VCaP (cell line): ENCODE data around the gene LAMA3.

Experiments used
- H3K27ac ChIP-seq: fragments of 450-650 bp; 2 replicates; pipeline ENCODE4 v1.5.1; 2017
- TF ChIP-seq, protein P1 (sequence below): fragments of 450-650 bp; conservative IDR thresholded peaks from 2 replicates; pipeline ENCODE4 v1.5.1; 2017; ENCODE audit warnings: mild to moderate bottlenecking, moderate library complexity

LAMA3 gene

DNA sequence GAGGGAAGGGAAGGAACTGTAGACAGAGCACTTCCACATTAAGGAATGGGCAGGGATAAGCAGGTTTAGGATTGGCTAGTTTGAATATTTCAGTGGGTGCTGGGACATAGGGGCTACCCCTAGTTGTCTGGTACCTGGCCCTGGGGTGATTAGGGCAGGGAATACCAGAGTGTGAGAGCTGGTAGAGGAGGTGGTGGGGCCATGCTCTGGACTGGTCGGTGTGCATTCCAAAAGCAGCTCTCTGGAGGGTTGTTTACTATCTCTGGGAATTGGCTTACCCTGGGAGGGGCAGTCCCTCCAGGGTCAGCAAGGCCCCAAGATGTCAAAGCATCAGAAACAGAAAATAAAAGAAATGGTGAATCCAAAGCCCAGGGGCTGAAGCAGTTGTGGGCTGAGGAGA is 103.8 kb downstream of the LAMA3 start:
- TF ChIP-seq, protein P1, sequence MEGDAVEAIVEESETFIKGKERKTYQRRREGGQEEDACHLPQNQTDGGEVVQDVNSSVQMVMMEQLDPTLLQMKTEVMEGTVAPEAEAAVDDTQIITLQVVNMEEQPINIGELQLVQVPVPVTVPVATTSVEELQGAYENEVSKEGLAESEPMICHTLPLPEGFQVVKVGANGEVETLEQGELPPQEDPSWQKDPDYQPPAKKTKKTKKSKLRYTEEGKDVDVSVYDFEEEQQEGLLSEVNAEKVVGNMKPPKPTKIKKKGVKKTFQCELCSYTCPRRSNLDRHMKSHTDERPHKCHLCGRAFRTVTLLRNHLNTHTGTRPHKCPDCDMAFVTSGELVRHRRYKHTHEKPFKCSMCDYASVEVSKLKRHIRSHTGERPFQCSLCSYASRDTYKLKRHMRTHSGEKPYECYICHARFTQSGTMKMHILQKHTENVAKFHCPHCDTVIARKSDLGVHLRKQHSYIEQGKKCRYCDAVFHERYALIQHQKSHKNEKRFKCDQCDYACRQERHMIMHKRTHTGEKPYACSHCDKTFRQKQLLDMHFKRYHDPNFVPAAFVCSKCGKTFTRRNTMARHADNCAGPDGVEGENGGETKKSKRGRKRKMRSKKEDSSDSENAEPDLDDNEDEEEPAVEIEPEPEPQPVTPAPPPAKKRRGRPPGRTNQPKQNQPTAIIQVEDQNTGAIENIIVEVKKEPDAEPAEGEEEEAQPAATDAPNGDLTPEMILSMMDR: no peak
- no peak overlapping the region for H3K27ac ChIP-seq

DNA sequence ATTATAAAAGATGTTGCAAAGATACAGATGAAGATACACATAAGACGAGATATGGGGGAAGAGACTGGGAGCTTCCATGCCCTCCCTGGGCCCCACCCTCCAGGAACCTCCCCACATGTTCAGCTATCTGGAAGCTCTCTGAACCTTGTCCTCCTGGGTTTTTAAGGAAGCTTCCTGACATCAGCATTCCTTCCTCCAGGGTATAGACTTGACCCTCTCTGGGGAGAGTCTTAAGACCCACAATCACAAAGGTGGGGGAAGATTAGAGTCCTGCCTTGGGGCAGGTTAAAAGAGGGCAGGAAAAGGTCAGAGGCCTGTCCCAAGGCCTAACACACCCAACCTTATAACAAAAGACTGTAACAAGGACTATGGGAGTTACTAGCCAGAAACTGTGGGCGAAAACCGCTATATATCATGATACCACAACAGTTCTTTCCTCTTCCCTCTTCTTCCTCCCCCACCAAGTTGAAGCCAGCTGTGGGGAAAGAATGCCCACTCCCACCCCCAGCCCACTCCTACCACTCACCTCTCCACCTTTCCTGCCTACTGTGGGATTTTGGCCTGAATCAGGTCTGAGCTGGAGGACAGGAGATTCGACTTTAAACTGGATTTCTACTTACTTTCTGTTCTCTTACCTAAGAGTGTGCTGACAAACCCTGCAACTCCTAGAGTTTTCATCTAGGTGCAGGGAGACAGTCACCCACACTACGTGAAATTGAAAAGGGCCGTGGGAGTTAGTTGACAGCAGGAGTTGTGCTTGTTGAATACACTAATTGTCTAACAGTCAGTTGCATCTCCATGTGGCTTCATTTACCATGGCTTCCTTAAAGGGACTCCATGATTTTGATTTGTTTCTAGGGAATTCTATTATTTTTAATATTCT is 105.0 kb downstream of the LAMA3 start:
- TF ChIP-seq, protein P1: no peak
- no peak overlapping the region for H3K27ac ChIP-seq

DNA sequence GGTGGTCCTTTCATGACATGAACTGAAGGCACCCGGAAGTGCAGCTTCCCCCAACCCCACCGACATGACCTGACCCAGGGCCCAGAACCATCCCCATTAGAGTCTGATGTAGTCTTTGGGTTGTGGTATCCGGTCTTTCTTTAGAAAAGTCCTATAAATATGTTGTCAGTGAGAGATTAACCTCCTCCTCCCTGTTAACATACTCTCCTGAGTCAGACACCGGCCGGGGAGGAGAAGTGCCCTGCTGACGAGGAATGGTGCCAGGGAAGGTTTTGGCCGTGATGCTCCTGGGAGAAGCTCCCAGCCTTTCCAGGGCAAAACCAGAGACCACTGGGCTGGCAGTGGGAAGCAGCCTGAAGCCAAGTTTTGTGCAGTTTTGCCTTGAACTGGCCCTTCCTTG is 109.0 kb downstream of the LAMA3 start:
- no peak overlapping the region for H3K27ac ChIP-seq
- TF ChIP-seq, protein P1: no peak

DNA sequence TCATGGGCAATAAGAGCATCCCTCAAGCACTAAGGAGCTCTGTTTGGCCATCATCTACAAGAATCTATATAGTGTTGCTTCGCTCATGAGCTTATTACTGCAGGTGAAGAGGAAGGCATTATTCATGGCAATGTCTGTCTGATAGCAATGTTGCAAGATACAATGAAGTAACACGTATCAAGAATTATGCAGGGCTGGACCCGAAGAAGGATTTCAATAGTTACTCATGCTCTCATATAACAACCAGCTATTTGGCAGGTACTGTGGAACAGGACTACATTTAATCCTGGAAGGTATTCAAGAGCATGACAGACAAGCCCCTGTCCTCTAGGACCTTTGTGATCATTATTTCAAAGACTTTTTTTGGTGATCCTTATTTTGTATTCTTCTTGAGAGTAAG is 109.6 kb downstream of the LAMA3 start:
- TF ChIP-seq, protein P1: no peak
- H3K27ac ChIP-seq: no peak overlapping the region

DNA sequence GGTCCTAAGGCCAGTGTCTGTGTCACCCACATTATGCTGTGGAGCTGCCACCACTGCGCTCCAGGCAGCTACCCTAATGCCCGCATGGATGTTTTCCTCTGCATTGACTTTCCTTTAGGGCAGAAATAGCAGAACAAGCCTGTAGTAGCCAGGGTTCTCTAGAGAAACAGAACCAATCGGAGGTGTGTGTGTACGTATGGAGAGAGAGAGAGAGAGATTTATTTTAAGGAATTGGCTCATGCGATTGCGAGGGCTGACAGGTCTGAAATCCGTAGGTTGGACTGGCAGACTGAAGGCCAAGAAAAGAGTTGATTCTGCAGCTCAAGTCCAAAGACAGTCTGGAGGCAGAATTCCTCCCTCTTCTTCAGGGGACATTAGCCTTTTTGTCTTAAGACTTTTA is 110.3 kb downstream of the LAMA3 start:
- no peak overlapping the region for H3K27ac ChIP-seq
- TF ChIP-seq, protein P1: no peak

DNA sequence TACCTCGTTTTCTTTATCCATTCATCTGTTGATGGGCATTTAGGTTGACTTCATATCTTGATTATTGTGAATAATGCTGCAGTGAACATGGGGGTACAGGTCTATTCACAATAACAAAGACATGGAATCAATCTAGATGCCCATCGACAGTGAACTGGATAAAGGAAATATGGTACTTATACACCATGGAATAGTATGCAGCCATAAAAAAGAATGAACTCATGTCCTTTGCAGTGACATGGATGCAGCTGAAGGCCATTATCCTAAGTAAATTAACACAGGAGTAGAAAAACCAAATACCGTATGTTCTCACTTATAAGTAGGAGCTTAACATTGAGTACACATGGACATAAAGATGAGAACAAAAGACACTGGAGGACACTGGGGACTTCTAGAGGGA is 111.6 kb downstream of the LAMA3 start:
- H3K27ac ChIP-seq: no peak overlapping the region
- TF ChIP-seq, protein P1: no peak

DNA sequence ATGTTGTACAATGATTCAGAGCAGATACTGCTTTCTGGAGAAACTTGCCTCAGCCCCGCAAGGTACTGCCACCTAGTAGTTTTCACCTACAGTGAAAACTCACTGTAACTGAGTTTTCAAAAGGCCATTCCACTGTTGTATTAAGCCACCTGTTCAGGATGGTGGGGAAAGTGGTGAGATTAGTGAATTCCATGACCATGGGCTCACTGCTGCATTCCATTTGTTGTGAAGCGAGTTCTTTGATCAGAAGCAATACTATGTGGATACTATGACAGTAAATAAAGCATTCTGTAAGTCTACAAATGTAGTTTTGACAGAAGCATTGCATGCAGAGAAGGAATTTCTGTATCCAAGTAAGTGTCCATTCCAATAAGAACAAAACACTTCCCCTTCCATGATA is 113.6 kb downstream of the LAMA3 start:
- no peak overlapping the region for H3K27ac ChIP-seq
- TF ChIP-seq, protein P1: no peak
